DMS153 treated with DMSO at 0.1 percent for 48 hours (cell line): ENCODE results near the gene ARMH1.
"Not testable (repeated sequence)": the region's sequence is repeated elsewhere in the genome, so short reads cannot be mapped to it uniquely, and the experiment has no call there.

Experiments
- DNase-seq: peaks from one replicate; lab custom pipeline; 2025; ENCODE audit not compliant: unreplicated experiment; lab: John Stamatoyannopoulos, UW

Gene ARMH1

DNA sequence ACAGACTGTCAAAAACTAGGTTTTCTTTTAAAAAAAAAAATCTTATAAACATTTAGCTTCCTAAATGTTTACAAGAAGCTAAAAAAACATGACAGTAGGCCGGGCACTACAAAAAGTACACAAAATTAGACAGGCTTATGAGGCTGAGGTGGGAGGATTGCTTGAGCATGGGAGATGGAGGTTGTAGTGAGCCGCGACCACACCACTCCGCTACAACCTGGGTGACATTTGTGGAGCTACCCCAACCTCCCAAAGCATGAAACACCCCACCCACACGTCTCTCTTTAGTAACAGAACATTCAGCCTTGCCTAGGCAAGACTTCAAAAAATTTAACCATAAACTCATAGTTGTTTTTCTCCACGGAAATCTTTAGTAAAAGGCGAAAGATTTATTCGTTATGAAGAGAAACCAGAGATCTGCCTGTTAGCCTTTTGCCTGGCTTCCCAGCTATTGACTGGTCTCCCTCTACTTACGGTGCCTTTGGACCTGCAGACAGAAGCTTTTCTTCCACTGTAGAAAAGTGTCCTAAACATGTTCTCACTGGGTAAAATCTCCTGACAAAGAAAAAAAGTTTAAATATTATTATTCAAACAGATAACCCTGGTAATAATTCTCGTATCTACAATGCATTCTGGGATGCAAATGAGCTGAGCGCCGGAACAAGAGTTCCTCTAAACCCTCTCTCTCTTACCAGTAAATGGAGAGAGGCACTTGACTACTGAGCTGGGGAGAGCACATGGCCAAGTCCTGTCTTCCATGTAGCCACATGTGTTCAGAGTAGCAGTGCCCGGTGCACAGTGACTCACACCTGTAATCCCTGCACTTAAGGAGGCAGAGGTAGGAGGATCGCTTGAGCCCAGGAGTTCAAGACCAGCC is 47.2 kb downstream of the ARMH1 start:
- peak; percentile 98 for DNase-seq

DNA sequence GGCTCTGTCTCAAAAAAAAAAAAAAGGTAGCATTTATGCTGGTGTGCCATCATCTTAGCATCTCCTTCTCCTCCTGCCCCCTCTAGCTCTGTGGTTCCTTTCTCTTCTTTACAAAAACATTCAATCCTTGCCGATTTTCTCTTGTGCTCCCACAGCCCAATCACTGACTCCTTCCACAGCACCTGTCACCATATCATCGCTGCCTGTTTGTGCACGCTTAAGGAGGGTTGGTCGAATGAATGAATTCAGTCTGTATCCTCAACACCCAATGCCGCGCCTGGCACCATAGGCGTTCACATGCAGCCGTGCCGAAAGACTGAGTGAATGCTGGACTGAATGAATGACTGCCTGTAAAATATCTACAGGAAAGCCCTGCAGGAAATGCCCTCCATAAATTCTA is 48.5 kb downstream of the ARMH1 start:
- DNase-seq, result no peak

DNA sequence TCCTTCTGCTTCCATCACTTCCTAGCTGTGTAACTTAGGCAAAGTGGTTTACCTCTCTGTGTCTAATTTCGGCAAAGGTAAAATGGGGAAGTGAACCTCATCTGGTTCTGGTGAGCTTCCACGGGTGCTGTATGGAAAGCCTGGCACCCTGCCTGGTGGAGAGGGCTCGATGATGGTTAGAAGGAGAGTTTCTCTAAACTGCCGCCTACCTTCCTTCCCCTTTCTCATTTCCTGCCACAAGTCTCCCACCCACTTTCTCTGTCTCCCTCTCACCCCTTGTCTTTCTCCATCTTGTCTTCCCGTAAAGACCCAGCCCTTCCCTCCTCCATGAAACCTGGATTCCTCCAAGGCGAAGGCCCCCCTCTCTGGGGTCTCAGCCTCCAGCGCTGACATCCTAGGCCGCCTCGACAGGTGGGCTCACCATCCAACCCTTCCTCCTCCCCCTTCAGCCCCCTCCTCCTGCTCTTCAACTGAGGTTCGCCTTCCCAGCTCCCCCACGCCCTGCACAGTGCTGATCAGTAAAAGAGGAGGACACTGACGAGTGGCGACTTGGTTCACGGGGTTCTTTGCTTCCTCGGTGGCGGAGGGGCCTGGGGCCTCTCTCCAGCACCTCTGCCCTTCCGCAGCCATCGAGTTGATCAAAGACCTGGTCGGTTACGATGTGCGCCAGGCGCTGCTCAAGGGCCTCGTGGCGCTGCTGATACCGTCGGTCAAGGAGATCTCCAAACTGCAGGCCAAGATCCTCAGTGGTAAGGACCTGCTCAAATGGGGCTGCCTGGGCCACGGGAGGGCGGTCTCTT is 49.2 kb downstream of the ARMH1 start:
- no peak for DNase-seq

DNA sequence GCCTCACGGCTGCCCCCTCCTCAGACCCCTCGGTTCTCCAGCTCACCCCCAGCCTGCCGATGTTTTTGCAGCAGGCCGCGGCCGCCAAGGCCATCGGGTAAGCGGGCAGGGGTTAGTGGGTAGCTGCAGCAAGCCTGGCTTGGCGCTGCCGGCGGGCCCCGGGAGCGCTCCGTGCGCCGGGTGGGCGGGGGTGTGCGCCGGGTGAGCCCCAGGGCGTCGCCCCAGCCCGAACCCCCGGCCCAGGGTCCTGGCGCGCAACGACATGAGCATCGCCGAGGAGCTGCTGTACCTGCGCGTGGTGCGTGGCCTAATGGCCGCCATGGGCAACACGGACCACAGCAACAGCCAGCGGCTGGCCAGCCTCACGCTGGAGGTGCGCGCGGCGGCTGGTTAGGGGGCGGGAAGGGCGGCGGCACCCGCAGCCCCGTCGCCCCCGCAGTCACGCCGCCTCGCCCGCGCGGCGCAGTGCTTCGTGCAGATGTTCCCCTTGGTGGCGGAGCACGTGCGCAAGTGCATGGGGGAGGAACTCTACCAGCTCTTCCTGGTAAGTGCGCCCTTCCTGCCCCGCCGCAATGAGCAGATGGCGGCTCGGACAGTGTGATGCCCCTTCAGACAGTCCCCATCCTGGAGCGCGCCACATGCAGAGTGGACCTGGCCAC is 49.9 kb downstream of the ARMH1 start:
- DNase-seq, result no peak

DNA sequence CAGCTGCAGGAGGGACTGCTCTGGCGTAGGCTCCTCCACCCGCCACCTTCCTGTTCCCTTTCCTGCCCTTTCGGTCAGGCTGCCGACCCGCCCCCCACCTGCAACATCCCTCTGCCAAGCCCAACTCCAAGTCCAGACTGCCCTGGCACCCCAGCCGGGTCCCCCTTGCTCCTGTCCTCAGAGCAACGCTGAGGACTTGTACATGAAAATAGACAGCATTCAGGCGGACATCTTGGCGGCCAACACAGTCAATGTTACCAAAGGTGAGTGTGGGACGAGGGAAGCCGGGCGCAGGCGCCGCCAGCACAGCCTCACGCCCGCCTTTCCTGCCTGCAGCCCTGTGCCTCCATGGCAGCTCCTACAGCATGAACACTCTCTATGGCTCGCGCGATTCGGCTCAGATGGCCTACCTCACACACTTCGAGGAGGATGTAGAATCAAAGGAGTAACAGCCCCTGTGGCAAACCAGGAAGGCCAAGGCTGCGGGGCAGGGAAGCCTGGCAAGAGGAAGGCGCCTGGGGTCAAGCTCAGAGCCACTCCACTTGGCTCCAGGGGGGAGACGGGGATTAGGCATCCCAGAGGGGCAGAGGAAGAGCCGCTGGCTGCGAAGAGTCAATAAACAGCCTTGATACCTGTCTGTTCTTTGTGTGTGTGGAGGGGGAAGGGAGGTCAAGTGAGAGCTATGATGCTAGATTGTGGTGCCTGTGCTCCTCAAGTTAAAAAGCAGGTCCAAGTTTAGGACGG is 50.6 kb downstream of the ARMH1 start:
- no peak for DNase-seq

DNA sequence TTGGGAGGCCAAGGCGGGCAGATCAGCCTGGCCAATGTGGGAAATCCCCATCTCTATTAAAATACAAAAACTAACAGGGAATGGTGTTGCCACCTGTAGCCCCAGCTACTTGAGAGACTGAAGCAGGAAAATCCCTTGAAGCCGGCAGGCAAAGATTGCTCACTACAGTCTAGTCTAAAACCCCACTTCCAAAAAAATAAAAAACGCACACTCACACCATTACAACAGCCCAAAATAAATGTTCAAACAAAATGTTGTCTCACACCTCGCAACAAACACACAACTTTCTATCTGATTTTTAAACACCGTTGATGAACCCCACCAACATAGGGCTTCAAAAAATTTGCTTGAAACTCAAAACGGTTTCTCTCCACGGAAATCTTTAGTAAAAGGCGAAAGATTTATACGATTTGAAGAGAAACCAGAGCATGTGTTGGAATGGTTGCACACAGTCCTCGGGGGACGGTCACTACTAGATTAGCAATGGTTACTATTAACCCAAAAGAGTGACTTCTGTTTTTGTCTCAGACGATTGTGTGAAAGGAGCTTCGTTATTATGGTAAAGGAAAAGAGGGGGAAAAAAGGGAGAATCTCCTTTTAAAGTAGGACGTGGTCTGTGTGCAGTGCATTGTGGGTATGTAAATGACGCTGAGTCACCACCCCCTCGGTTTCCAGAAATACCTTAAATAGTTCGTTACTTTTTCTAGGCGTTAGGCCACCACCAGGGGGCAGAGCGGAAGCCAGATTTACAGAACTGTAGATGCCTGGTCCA is 56.4 kb downstream of the ARMH1 start, which contains the start of gene RNU5D-1:
RNU5D-1 (minus strand) TSS at position 430 of the 772 bp plus-strand sequence.
- DNase-seq, result peak; percentile 99

DNA sequence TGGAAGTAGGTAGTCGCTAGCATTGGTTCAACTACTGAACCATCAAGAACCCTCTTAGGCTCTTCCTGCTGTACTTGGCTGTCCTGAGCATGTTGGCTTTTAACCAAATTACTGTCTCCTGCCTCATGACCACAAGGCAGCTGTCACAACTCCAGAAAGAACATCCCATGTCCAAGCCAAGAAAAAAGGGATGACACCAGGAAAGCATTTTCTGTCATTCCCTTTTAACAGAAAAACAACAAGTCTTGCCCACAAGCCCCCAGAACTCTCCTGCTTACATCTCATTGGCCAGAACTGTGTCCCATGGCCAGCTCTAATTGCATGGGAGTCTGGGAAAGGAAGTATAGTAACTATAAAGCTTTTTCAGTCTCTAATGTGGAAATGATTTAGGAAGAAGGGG is 58.9 kb downstream of the ARMH1 start:
- no peak for DNase-seq

DNA sequence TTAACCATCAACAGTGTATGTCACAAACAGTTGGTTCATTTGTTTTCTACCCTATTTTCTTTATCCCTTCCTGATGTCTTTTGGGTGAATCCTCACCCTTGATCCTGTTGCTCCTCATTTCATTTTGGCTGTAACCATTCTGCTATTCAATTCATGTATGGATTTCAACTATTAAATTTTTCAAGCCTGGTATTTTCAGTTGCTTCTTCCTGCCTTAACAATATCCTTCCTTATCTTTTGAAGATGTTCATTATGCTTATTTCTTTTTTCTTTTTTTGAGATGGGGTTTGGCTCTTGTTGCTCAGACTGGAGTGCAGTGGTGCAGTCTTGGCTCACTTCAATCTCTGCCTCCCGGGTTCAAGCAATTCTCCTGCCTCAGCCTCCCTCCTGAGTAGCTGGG is 59.3 kb downstream of the ARMH1 start:
- DNase-seq, result no peak

DNA sequence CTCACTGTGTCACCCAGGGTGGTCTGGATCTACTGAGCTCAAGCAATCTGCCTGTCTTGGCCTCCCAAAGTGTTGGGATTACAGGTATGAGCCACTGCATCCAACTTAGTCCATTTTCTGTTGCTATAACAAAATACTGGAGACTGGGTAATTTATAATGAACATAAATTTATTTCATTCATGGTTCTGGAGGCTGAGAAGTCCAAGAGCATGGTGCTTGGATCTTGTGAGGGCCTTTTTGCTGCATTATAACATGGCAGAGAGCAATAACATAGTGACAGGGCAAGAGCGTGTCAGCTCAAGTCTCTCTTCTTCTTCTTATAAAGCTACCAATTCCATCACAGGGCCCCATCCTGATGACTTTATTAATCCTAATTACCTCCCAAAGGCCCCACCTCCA is 61.5 kb downstream of the ARMH1 start:
- DNase-seq, result no peak

DNA sequence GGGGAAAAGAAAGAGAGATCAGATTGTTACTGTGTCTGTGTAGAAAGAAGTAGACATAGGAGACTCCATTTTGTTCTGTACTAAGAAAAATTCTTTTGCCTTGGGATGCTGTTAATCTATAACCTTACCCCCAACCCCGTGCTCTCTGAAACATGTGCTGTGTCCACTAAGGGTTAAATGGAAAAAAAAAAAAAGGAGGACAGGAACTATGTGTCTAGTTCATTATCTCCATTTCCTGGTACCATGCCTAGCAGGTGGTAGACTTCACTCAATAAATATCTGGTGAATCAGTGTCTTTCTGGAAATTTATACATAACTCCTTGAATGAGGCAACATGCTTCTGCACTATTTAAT is 64.4 kb downstream of the ARMH1 start:
- not testable (repeated sequence) for DNase-seq

DNA sequence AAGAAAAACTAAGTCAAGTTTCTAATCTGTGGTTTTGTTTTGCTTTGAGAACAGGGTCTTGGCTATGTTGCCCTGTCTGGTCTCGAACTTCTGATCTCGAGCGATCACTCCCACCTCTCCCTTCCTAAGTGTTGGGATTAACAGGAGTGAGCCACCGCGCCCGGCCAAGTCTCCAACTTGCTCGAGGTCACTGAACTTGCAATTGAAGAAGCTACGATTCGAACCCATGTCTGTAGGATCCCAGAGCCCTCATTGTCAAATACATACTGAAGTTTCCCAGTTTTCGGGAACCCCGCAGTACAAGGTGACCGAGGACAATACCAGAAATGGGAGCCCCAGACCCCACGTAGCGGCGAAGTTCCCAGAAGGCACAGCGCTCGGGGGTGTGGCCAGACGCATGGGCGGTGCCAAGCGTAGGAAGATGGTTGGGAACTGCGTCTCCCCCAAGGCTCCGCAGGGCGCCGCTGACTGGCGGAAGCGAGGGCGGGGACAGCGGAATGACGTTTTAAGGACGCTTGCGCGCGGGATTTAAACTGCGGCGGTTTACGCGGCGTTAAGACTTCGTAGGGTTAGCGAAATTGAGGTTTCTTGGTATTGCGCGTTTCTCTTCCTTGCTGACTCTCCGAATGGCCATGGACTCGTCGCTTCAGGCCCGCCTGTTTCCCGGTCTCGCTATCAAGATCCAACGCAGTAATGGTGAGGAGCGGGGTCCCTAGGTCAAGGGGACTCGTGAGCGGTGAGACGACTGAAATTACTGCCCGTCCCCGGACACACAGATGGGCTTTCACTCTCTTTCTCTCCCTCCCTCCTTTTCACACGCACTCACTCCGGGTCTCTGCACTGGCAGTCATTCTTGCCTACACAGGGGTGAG is 65.0 kb downstream of the ARMH1 start, which contains the start of gene KIF2C:
KIF2C (plus strand) TSS at position 531 of the 872 bp plus-strand sequence; CDS start at position 627, 96 bp downstream.
- DNase-seq, result peak; percentile 99

DNA sequence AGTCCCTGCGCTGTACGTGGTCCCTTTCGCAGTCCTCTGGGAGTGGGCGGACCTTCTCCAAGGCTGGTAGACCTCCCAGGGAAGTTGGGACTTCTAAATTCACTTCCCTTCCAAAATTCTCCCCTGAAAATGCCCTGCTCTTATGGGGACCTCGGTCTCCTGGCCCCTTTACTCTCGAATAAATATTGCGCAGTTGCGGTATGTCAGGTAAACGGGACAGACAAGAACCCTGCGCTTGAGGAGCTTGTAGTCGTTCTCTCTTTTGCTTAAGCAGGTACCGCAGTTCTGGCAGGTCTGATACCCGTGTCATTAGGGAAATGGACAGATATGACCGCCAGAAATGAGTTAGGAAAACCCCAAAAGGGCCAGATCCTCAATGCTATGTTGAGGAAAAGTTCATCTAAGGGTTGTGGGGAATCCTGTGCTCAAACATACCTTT is 65.7 kb downstream of the ARMH1 start:
- no peak for DNase-seq

DNA sequence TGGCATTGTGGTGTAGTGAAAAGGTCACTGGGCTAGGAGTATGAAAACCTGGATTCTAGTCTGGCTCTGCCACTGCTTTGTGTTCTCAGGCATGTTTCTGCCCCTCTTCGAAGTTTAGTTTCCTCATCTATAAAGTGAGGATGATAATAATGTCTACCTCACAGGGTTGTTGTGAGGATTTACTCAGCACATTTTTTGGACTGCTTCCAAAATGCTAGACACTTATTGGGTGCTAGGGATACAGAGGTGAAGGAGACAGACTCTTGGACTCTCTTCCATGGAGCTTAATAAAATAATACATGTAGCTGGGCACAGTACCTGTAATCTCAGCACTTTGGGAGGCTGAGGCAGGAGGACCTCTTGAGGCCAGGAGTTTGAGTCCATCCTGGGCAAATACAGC is 68.7 kb downstream of the ARMH1 start:
- no peak for DNase-seq

DNA sequence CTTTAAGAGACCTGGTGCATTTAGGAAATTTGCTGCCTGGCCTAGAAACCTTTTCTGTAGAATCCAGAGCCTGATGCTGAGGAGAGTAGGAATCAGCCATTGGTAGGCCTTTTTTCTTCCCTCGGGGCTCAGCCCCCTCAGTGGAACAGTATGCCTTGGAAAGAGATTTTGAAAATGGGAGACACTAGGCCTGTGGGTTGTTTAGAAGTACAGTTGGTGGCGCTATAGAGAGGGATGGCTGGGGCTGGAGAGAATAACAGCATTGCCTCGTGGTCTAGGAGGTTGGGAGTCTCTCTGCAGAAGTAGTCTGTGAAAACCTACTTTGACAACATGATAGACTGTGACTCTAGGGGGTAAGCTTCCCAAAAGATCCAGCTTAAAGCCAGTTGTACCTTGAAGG is 73.4 kb downstream of the ARMH1 start:
- no peak for DNase-seq

DNA sequence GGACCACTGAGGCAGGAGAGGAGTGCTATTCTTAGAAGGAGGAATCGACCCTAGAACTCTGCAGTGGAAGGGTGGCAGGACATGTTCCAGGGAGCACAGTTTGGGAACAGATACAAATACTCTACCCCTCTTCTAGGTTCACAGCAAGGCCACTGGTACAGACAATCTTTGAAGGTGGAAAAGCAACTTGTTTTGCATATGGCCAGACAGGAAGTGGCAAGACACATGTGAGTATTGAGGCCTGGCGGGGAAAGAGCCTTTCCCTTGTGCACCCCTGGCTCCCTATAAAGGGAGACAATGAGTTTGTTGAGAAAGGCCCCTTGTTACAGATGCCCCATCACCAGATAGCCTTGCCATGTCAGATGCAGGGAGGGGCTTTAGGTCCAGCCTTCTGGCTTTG is 82.9 kb downstream of the ARMH1 start:
- DNase-seq, result no peak

DNA sequence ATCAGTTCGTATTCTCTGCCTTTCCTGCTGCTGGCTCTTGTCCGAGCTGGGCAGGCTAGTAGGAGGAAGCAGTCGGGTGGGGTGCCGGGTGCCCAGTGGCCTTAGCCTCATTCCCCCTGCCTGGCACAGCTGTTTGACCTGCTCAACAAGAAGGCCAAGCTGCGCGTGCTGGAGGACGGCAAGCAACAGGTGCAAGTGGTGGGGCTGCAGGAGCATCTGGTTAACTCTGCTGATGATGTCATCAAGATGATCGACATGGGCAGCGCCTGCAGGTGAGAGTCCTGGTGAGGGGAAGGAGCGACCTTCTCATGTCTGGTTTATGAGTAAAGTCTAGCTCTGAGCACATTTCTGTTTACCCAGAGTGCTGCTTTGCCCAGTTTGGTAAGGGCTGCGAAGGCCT is 84.6 kb downstream of the ARMH1 start:
- DNase-seq, result no peak

DNA sequence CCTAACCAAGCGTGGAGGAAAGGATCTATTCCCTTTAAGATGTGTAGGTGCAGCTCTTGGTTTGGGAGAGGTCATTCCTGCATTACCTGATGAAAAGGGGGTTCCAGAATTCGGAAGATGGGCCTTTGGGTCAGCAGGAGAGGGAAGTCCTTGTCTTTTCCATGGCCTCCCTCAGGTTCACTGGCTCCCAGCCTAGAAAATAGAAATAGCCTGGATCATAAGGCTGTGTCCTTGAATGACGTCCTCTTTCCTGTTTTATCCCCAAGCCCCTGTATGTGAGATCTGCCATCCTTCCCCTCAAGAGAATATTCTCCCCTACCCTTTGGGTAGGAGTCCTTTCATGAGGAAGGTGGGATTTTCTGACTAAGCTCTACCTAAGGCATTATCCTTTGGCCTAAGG is 86.4 kb downstream of the ARMH1 start:
- no peak for DNase-seq

DNA sequence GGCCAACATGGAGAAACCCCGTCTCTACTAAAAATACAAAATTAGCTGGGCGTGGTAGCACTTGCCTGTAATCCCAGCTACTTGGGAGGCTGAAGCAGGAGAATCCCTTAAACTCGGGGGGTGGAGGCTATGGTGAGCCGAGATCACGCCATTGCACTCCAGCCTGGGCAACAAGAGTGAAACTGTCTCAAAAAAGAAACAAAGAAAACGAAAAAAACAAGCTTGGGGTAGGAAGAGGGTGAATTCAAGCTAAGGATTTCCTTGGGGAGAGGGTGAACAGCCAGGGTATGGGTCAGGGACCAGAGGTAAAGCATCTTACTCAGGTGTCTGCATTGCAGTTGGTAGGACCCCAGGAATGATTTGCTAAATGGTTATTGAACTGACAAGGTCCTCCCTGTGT is 91.9 kb downstream of the ARMH1 start:
- DNase-seq, result not testable (repeated sequence)
